Stimulated activated CD8-positive, alpha-beta memory T cell treated with anti-CD3 and anti-CD28 coated beads, Interleukin-7, amount 100 ng/mL, for 4 hours (primary cell): ENCODE measurements around the gene GIMAP2.
"Not testable (repeated sequence)": the region's sequence is repeated elsewhere in the genome, so short reads cannot be mapped to it uniquely, and the experiment has no call there.

Source experiments
- DNase-seq, 2 donors: peaks; one replicate each; pipeline ENCODE4 v3.0.0-alpha.2; 2020; ENCODE audit warnings: low read depth in 2 of 2

GIMAP2 gene

DNA sequence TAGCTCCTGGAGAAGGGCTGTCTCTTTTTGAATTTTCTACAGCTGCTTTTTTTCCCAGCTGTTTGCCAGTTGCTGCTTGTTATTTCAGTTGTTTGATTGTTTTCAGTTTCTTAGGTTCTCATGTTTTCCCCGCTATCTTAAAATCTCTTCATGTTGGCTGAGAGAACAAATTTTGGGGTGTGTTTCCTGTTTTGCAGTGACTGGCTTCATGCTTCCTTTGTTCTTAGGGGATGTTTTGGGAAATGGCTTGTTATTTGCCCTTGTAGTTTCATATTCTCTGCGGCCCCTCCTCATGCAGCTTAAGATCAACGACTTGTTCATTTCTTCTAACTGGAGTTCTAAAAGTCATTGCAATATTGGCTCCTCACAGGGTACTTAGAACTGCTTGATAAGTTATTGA, 8.7 kb upstream of the GIMAP2 start:
- not testable (repeated sequence) for DNase-seq

DNA sequence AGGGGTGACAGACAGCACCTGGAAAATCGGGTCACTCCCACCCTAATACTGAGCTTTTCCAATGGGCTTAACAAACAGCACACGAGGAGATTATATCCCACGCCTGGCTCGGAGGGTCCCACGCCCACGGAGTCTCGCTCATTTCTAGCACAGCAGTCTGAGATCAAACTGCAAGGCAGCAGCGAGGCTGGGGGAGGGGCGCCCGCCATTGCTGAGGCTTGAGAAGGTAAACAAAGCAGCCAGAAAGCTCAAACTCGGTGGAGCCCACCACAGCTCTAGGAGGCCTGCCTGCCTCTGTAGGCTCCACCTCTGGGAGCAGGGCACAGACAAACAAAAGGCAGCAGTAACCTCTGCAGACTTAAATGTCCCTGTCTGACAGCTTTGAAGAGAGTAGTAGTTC, 6.9 kb upstream of the GIMAP2 start:
- not testable (repeated sequence) for DNase-seq

DNA sequence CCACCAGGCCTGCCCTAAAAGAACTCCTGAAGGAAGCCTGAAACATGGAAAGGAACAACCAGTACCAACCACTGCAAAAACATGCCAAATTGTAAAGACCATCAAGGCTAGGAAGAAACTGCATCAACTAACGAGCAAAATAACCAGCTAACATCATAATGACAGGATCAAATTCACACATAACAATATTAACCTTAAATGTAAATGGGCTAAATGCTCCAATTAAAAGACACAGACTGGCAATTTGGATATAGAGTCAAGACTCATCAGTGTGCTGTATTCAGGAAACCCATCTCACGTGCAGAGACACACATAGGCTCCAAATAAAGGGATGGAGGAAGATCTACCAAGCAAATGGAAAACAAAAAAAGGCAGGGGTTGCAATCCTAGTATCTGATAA, 5.1 kb upstream of the GIMAP2 start:
- not testable (repeated sequence) for DNase-seq

DNA sequence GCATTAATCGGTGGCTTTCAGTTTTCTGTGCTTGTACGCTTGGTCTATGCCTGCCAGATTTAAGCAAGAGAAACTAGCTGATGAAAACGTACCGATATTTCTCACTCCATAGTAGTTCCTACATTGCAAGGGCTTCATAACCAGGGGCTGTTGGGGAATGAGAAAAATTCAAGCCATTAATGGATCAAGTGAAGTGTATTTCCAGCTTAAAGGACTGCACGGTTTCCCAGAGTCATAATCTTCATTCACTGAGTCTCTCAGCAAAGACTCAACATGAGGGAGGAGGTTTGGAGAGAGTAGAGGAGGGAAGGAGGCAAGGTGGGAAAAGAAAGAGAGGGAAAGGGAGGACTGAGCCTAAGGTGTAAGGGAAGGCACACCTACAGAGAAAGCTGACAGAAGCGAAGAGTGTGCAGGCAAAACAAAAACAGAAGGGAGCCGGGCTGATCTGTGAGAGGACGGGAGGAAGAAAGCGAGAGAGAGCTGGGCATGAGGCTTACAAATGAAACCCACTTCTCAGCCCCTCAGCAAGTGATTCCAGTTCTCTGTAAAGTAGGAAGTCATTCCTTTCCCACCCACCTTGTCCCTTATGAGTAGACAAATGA, 625 bp downstream of the GIMAP2 start:
- no peak for DNase-seq

GRCh38 chr7:150688630-150689029, 3.1 kb downstream of the GIMAP2 start:
- DNase-seq: no peak

DNA sequence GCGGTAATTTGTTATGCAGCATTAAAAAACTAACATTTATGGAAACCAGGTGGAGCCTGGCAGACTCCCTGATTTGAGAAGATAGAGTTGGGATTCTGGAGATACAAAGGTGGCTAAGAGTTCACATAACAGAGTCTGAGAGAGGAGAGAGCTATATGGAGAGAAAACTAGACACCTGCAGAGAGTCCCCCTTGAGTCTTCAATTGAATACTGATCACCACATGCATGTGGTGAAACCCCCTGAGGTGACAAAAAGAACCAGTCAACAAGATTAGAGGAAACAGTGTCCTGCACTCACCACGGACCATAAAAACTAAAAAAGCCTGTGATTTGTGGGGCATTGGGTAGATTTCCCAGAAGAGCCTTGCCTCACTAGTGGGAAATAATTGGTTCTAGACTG, 10.1 kb downstream of the GIMAP2 start:
- DNase-seq: no peak

GRCh38 chr7:150703209-150703608, 17.7 kb downstream of the GIMAP2 start:
- no peak for DNase-seq

GRCh38 chr7:150715293-150715692, 29.8 kb downstream of the GIMAP2 start:
- DNase-seq: no peak

GRCh38 chr7:150715738-150716137, 30.2 kb downstream of the GIMAP2 start:
- DNase-seq: no peak

DNA sequence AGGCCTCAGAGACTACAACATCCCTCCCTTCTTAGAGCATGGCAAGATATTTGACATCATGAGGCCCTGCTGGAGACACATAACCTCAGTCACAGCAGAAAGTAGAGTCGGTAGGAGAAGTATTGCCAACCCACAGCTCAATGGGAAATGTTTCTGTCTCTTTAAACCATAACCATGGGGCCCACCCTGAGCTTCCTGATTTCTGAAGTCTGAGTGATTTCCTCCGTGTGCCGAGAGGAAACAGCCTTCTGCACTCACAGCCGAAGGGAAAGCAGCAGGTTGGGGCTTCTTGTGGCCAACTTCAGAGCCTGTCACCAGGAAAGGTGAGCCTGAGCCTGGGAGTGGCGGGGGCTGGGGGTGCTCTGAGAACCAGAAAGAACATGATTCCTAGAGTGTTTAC, 30.9 kb downstream of the GIMAP2 start, which contains the start of gene GIMAP1:
GIMAP1 (plus strand) TSS at position 246 of the 400 bp plus-strand sequence. CDS start 2,435 bp downstream, outside the sequence.
- peak in 1 of 2 donors; percentile 41 for DNase-seq

GRCh38 chr7:150716939-150717338, 31.4 kb downstream of the GIMAP2 start:
- DNase-seq: no peak

GRCh38 chr7:150717814-150718420, 32.4 kb downstream of the GIMAP2 start:
- DNase-seq: no peak

DNA sequence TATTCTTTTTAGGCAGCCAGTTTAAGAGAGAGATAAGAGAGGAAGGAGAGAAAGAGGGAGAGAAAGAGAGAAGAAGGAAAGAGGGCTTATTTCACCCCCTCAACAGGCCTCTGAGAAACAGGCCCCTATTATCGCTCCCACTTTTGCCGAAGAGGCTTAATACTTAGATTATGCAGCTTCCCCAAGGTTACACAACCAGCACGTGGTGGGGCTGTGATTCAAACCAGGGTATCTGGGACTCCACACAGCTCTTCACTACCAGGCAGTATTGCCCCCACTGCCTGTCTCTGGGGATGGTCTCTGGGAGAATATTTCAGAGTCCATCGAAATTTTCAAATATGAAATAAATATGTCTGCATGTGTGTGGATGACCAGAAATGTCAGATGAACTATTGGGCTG, 33.9 kb downstream of the GIMAP2 start:
- no peak for DNase-seq

- no peak for DNase-seq
These were observed 34.7 kb downstream of the GIMAP2 start for GRCh38 chr7:150719960-150720891.

GRCh38 chr7:150721970-150722373, 36.5 kb downstream of the GIMAP2 start:
- DNase-seq: no peak

- no peak for DNase-seq
These were observed 37.0 kb downstream of the GIMAP2 start for GRCh38 chr7:150722431-150722931.

GRCh38 chr7:150723467-150723866, 38.0 kb downstream of the GIMAP2 start:
- no peak for DNase-seq

GRCh38 chr7:150727381-150727780, 41.9 kb downstream of the GIMAP2 start:
- no peak for DNase-seq

- no peak for DNase-seq
These were observed 42.5 kb downstream of the GIMAP2 start for GRCh38 chr7:150728011-150728410.

DNA sequence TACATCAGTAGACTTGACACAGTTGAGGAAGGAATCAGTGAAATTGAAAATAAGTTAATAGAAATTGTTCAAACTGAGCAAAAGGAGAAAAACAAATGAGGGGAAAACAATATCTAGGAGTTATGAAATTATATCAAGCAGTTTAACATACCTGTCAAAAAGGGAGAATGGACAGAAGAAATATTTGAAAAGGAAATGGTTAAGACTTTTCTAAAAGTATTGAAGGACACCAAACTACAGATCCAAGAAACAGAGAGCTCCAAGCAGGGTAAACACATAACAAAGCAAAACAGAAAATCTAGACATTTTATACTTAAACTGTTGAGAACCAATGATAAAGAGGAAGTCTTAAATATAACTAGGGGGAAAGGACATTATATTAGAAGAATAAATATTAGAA, 43.1 kb downstream of the GIMAP2 start:
- no peak for DNase-seq

- no peak for DNase-seq
These were observed 46.4 kb downstream of the GIMAP2 start for GRCh38 chr7:150731916-150732315.

DNA sequence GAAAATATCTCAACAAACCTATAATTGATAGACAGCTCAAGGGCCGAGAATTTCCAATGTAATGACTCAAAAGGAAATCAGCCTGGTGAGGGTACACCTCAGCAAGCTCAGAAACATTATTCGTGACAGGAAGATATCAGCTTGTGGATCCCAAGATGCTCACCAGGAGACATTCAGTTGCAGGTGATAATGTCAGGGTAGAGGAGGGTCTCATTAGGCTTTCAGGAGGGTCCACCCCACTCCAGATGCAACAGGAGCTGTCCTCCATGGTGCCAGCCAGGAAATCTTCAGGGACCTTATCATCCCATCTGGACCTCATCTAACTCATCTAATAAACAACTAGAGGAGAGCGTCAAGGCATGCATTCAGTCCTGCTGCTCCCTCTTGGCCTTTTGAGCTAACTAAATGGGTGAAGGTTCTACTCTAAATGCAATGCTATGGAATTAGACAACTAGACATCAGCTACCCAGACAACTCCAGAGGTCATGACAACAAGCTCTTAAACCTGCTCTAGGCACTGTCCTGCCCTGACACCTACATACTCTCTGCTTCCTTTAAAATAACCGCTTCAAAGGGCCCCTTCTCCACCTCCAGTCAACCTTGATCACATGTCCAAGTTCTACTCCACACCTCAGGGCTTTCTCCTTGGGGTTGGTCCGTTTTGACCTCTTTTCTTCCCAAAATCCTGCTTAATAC, 47.4 kb downstream of the GIMAP2 start:
- DNase-seq: no peak
